KMS-11 (cell line): Measurements from ENCODE around the gene MYL12B.
"Not testable (repeated sequence)": the region's sequence is repeated elsewhere in the genome, so short reads cannot be mapped to it uniquely, and the experiment has no call there.

Experiments used
- H2AFZ ChIP-seq: fragments of 200-600 bp; sonication (generic); 2 replicates; pipeline ENCODE4 v1.6.1; 2016; ENCODE audit warnings: antibody characterized with exemption, mixed run types, low read depth
- H3K27ac ChIP-seq: fragments of 200-600 bp; sonication (generic); 2 replicates; pipeline ENCODE4 v1.6.1; 2016; ENCODE audit warnings: mild to moderate bottlenecking, mixed run types
- H3K27me3 ChIP-seq: fragments of 200-600 bp; sonication (generic); 2 replicates; pipeline ENCODE4 v1.6.1; 2017; ENCODE audit warnings: mild to moderate bottlenecking, low read depth, mixed run types, moderate library complexity; ENCODE audit not compliant: insufficient read depth
- H3K36me3 ChIP-seq: fragments of 200-600 bp; sonication (generic); 2 replicates; pipeline ENCODE4 v1.6.1; 2017; ENCODE audit warnings: mild to moderate bottlenecking, mixed run types; ENCODE audit not compliant: insufficient read depth
- H3K4me1 ChIP-seq: fragments of 200-600 bp; sonication (generic); 2 replicates; pipeline ENCODE4 v1.6.1; 2016; ENCODE audit warnings: mild to moderate bottlenecking, low read depth, mixed run types; ENCODE audit not compliant: poor library complexity, severe bottlenecking
- H3K4me2 ChIP-seq: fragments of 200-600 bp; sonication (generic); 2 replicates; pipeline ENCODE4 v1.7.0; 2016; ENCODE audit warnings: mild to moderate bottlenecking, mixed run types
- H3K4me3 ChIP-seq: fragments of 200-600 bp; sonication (generic); IDR thresholded peaks from 2 replicates; pipeline ENCODE4 v1.6.1; 2017; ENCODE audit warnings: low read depth, low read length, mixed read lengths; ENCODE audit not compliant: insufficient read depth
- H3K79me2 ChIP-seq: fragments of 200-600 bp; sonication (generic); 2 replicates; pipeline ENCODE4 v1.6.1; 2016; ENCODE audit warnings: low read depth, mixed run types; ENCODE audit not compliant: insufficient read depth
- H3K9ac ChIP-seq: fragments of 200-600 bp; sonication (generic); 2 replicates; pipeline ENCODE4 v1.6.1; 2016; ENCODE audit warnings: mild to moderate bottlenecking, mixed run types
- H4K20me1 ChIP-seq: fragments of 200-600 bp; sonication (generic); 2 replicates; pipeline ENCODE4 v1.6.1; 2016; ENCODE audit warnings: mild to moderate bottlenecking, mixed run types; ENCODE audit not compliant: insufficient read depth
- TF ChIP-seq, protein P1 (sequence below): fragments of 200-600 bp; sonication (generic); conservative IDR thresholded peaks from 2 replicates; pipeline ENCODE4 v1.6.1; 2017; ENCODE audit warnings: low read depth, mild to moderate bottlenecking, antibody characterized with exemption, low read length, moderate library complexity, mixed read lengths

Gene MYL12B

GRCh38 chr18:3305354-3305762, 43.4 kb downstream of the MYL12B start:
- Histone ChIP-seq H4K20me1 (no peaks in the 10 kb centered on the region), H3K27me3 (no peaks in the 10 kb centered on the region), H3K27ac (no peak overlapping the region), H3K4me1 (no peaks in the 10 kb centered on the region), H3K4me3 (no peak overlapping the region), H3K9ac (no peak overlapping the region), H3K79me2 (no peaks in the 10 kb centered on the region), H2AFZ (no peak overlapping the region), H3K36me3 (no peaks in the 10 kb centered on the region), H3K4me2 (no peak overlapping the region)
- TF ChIP-seq, protein P1, sequence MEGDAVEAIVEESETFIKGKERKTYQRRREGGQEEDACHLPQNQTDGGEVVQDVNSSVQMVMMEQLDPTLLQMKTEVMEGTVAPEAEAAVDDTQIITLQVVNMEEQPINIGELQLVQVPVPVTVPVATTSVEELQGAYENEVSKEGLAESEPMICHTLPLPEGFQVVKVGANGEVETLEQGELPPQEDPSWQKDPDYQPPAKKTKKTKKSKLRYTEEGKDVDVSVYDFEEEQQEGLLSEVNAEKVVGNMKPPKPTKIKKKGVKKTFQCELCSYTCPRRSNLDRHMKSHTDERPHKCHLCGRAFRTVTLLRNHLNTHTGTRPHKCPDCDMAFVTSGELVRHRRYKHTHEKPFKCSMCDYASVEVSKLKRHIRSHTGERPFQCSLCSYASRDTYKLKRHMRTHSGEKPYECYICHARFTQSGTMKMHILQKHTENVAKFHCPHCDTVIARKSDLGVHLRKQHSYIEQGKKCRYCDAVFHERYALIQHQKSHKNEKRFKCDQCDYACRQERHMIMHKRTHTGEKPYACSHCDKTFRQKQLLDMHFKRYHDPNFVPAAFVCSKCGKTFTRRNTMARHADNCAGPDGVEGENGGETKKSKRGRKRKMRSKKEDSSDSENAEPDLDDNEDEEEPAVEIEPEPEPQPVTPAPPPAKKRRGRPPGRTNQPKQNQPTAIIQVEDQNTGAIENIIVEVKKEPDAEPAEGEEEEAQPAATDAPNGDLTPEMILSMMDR: no peak

GRCh38 chr18:3305933-3306332, 44.0 kb downstream of the MYL12B start:
- Histone ChIP-seq H3K9ac (no peak overlapping the region), H3K4me1 (no peaks in the 10 kb centered on the region), H2AFZ (no peak overlapping the region), H3K36me3 (no peaks in the 10 kb centered on the region), H3K27me3 (no peaks in the 10 kb centered on the region), H4K20me1 (no peaks in the 10 kb centered on the region), H3K4me3 (no peak overlapping the region), H3K4me2 (no peak overlapping the region), H3K27ac (no peak overlapping the region), H3K79me2 (no peaks in the 10 kb centered on the region)
- TF ChIP-seq, protein P1: no peak

DNA sequence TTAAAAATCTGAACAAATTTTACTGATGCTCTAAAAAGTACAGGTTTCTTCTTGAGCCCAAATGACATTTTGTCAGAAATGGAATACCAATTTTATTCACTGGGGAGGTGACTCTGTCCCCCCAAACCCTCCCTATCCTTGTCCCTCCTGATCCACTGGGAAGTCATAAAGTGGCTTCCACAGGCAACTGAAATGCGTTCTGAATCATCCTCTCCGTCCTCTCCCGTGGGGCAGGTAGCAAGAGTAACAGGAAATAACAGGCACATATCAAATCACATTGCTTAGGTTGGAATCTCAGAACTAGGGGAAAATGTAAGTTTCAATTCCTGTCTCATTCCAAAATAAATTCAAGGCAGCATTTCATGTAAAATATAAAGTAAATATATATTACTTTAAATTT, 44.5 kb downstream of the MYL12B start:
- Histone ChIP-seq H3K27ac (no peak overlapping the region), H4K20me1 (no peaks in the 10 kb centered on the region), H3K4me1 (no peaks in the 10 kb centered on the region), H3K4me3 (no peak overlapping the region), H3K79me2 (no peaks in the 10 kb centered on the region), H3K4me2 (no peak overlapping the region), H3K36me3 (no peaks in the 10 kb centered on the region), H2AFZ (no peak overlapping the region), H3K27me3 (no peaks in the 10 kb centered on the region), H3K9ac (no peak overlapping the region)
- TF ChIP-seq, protein P1: no peak

GRCh38 chr18:3313685-3314084, 51.8 kb downstream of the MYL12B start:
- TF ChIP-seq, protein P1: no peak
- Histone ChIP-seq H3K4me2 (no peak overlapping the region), H3K36me3 (no peaks in the 10 kb centered on the region), H3K27ac (no peak overlapping the region), H4K20me1 (no peaks in the 10 kb centered on the region), H3K4me3 (no peak overlapping the region), H3K27me3 (no peaks in the 10 kb centered on the region), H2AFZ (no peak overlapping the region), H3K9ac (no peak overlapping the region), H3K79me2 (no peaks in the 10 kb centered on the region), H3K4me1 (no peaks in the 10 kb centered on the region)

GRCh38 chr18:3315344-3315743, 53.4 kb downstream of the MYL12B start:
- not testable (repeated sequence) for H3K27me3 ChIP-seq, H2AFZ ChIP-seq, H3K4me1 ChIP-seq, H3K27ac ChIP-seq, H3K9ac ChIP-seq, H4K20me1 ChIP-seq, H3K36me3 ChIP-seq, H3K4me3 ChIP-seq, H3K79me2 ChIP-seq, H3K4me2 ChIP-seq
